HG02943 (cell line): ENCODE measurements around the gene HOXD13.

ENCODE experiments used
- ATAC-seq: cut with Tn5 transposase; IDR thresholded peaks from one replicate; pipeline ENCODE4 v1.9.1; 2021; ENCODE audit warnings: mild to moderate bottlenecking, low read depth, moderate library complexity; ENCODE audit not compliant: unreplicated experiment

Gene HOXD13

DNA sequence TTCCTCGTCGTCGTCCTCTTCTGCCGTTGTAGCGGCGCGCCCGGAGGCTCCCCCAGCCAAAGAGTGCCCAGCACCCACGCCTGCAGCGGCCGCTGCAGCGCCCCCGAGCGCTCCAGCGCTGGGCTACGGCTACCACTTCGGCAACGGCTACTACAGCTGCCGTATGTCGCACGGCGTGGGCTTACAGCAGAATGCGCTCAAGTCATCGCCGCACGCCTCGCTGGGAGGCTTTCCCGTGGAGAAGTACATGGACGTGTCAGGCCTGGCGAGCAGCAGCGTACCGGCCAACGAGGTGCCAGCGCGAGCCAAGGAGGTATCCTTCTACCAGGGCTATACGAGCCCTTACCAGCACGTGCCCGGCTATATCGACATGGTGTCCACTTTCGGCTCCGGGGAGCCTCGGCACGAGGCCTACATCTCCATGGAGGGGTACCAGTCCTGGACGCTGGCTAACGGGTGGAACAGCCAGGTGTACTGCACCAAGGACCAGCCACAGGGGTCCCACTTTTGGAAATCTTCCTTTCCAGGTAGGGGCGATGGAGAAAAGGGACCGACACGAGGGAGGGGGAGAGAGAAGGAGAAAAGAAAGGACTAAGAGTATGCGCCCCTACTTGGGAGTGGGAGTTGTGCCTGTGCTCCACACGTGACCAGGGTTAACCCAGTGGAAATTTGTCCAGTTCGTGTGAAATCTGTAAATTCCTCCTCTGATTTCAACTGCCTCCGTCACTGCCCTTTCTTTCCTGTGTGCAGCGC lies 800 bp downstream of the HOXD13 start:
- ATAC-seq, result no peak

DNA sequence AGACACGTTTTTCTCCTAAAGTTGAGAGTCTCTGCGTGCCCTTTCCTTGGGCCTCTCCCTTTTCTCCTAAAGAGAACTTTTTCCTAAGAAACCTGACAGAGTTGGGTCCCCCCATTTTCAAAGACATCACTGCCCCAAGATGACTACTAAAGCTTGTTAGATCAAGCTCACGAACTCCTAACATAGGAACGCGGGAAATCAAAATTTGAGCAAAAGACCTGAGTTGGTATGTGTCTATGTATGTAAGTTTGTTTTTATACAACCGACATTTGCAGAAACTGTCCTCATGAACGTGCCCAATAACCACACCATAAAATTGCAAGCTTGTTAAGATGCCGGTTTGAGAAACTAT lies 1.4 kb downstream of the HOXD13 start:
- no peak for ATAC-seq

DNA sequence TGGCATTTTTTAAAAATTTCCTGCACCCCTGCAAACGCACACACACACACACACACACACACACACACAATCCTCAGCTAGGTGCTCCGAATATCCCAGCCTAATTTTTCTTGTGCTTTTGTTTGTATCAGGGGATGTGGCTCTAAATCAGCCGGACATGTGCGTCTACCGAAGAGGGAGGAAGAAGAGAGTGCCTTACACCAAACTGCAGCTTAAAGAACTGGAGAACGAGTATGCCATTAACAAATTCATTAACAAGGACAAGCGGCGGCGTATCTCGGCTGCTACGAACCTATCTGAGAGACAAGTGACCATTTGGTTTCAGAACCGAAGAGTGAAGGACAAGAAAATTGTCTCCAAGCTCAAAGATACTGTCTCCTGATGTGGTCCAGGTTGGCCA lies 1.8 kb downstream of the HOXD13 start:
- ATAC-seq, result no peak

- no peak for ATAC-seq
Measured at GRCh38 chr2:176095421-176095820, 2.9 kb downstream of the HOXD13 start.

DNA sequence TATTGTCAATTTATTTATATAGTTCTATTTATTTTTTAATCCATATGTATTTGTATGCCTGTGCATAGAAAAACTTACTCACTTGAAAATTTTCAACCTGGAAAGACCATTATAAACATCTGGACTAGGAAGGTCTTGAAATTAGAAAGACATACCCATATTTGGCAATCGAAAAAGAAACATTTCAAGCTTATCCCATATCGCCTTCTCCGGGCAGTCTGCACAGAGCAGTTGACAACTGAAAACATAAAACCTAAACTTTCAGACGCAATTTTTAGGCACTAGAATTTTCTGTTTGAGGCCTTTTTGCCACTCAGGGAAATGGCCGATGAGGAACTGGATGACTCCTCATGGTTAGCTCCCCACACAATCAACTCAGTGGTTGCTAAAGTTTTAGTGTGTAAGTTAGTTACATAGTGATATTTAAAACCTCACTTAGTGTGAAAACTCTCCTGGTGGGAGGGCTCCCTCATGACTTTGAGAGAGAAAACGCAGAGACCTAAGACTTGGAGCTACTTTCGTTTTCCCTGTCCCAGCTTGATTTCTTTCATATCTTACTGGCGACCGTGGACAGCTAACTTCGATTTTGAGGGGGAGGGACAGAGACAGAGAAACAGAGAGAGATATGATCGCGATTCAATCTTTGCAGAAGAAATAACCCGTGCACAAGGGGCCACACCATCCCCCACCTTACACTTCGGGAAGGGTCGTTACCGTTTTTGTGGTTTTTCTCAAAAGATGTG lies 3.9 kb downstream of the HOXD13 start:
- no peak for ATAC-seq

DNA sequence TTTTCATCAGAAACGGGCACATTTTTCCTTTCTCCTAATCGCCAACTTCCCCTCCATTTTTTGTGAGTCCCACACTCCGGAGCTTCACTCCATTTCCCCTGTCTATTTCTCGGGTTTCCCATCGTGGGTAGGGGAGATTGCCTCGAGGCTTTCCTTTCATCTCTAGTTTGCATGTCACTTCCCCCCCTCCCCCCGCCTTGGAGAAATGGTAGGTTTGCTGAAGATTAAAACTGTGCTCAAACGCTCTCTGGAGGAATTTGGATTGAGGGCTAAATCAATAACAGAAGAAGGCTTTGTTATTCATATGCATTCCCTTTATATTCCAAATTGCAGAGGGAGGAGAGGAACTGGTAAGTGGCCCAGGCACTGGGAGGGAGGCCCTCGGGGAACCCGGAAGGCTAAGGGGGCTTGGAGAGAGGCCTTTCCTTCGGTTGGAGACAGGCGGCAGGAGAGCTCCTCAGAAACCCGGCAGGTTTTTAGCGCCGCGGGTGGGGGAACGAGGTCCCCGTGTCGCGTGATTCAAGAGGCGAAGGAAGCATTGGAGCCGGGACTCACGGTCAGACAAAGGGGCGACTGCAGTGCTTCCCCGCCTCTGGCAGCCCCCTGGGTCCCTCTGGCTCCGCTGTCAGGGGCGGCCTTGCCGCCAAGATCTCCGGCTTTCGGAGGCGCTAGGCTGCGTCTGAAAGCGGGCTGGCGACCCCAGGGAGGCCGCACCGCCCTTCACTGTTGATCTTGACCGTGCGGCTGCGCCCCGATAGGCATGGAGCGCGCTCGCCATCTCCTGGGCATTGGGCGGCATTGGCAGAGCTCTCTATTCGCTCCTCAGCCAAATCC lies 4.7 kb downstream of the HOXD13 start:
- ATAC-seq, result peak; percentile 92

- ATAC-seq, result no peak
Measured at GRCh38 chr2:176097820-176098365, 5.4 kb downstream of the HOXD13 start.

- ATAC-seq, result no peak
Measured at GRCh38 chr2:176098366-176099158, 6.0 kb downstream of the HOXD13 start.

GRCh38 chr2:176099159-176099727 lies 6.7 kb downstream of the HOXD13 start:
- no peak for ATAC-seq

DNA sequence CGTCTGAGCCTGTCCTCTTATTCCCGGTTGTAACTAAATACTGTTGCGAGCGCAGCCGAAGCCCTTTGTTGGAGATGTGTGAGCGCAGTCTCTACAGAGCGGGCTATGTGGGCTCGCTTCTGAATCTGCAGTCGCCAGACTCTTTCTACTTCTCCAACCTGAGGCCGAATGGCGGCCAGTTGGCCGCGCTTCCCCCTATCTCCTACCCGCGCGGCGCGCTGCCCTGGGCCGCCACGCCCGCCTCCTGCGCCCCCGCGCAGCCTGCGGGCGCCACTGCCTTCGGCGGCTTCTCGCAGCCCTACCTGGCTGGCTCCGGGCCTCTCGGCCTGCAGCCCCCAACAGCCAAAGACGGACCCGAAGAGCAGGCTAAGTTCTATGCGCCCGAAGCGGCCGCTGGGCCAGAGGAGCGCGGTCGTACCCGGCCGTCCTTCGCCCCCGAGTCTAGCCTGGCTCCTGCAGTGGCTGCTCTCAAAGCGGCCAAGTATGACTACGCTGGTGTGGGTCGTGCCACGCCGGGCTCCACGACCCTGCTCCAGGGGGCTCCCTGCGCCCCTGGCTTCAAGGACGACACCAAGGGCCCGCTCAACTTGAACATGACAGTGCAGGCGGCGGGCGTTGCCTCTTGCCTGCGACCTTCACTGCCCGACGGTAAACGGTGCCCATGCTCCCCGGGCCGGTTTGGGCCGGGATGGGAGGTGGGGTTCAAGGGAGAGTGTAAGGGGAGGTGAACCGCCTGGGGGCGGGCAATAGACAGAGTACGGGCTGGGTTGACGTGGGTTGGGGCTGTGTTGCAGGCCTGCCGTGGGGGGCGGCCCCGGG lies 7.4 kb downstream of the HOXD13 start, which contains the start of gene HOXD12:
Gene HOXD12 (plus strand): TSS at position 68 of the 819 bp plus-strand sequence. CDS start 7 bp downstream, at position 75.
- no peak for ATAC-seq

DNA sequence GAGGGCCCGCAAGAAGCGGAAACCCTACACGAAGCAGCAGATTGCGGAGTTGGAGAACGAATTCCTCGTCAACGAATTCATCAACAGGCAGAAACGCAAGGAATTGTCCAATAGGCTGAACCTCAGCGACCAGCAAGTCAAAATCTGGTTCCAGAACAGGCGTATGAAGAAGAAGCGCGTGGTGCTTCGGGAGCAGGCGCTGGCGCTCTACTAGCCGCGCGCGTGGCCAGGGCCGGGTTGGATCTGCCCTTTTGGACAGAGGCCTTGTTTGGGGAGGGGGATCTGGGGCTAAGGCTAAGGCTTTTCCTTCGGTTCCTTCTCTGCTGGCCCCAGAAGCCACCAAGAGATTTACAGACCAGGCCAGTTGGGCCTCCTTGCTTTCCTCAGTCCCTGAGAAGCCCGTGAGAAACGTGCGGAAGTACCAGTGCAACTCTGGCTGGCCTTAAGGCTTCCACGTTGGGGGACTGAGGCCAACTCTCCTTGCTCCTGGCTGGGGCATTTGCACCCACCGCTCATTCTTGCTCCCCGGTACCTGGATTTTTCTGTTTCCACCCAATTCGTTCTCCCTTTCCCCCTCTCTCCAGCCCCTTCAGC lies 8.1 kb downstream of the HOXD13 start:
- no peak for ATAC-seq

- ATAC-seq, result no peak
Measured at GRCh38 chr2:176101216-176101830, 8.8 kb downstream of the HOXD13 start.

DNA sequence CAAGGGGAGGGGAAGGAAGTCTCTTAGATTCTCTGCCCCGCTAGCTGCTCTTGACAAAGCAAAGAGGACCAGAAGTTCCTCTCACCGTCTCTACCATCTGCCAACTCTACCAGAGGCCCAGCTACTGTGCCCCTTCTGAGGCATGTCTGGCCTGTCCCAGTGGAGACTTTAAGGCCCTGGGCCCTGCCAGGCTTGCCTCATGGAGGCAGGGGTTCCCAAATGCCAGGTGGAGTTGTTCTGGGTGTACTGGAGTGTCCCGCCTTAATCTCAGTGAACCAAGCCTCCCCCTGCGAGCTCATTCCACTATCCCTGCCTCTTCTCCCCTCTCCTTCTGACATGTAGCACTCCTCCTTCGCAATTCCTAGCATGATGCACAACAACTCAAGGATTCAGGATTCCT lies 9.3 kb downstream of the HOXD13 start:
- no peak for ATAC-seq

DNA sequence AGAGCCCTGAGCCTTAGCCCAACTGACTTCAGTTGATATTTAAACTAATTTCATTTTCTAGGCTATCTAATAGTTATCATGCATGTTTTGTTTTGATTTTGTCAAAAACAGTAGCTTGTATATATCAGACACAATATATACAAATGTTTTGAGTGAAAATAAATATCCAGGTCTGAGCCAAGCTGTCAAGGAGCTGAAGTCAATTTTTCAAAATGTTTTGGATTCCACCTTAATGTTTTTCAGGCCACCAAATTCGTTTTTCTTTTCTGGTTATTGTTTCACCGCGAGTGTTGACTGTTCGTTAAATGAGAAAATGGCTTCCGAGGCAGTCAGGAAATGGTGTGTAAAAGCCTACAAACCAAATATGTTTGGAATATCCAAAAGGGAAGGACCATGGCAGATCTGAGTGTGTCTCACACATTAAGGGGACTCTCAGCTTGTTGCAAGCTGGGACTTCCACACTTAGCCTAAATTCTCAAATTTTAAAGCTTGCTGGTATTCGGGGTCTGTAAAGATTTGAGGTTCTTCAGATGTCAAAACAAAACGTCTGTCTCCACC lies 9.9 kb downstream of the HOXD13 start:
- no peak for ATAC-seq

DNA sequence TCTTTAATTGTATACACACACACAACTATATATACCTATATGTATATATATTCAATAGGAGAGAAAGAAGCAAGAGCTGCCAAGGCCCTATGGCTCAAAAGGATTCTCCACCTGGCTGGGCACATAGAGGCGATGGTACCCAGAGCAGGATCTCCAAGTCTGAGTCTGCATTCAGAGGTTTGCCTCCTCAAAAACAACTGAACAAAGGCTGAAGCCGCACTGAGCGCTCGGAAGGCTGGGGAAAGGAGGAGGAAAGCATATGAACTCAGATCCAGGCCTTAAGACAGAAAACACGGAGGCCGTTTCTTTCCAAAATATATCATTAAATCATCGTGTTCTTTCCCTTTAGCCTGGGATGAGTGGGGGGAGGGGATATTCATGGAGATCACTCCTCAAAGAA lies 10.7 kb downstream of the HOXD13 start:
- ATAC-seq, result no peak

GRCh38 chr2:176103742-176104315 lies 11.3 kb downstream of the HOXD13 start:
- no peak for ATAC-seq

GRCh38 chr2:176104316-176105077 lies 12.0 kb downstream of the HOXD13 start:
- ATAC-seq, result no peak
